Measurements from ENCODE around the gene CCDC47.
A peak's percentile ranks its signal among the peaks of the same experiment; 100 is the strongest.

Gene CCDC47

GRCh38 chr17:63718988-63719387 lies 54.4 kb downstream of the CCDC47 start:
- DNase-seq: no peak

GRCh38 chr17:63716426-63716825 lies 57.0 kb downstream of the CCDC47 start:
- no peak for DNase-seq

- no peak for DNase-seq
These were observed 58.7 kb downstream of the CCDC47 start for GRCh38 chr17:63714550-63715277.

GRCh38 chr17:63709110-63709509 lies 64.3 kb downstream of the CCDC47 start:
- DNase-seq: no peak

- DNase-seq: no peak
These were observed 66.2 kb downstream of the CCDC47 start for GRCh38 chr17:63707151-63707550.

GRCh38 chr17:63706336-63707082 lies 66.9 kb downstream of the CCDC47 start:
- DNase-seq: no peak

GRCh38 chr17:63705657-63706056 lies 67.7 kb downstream of the CCDC47 start:
- DNase-seq: no peak

- DNase-seq: no peak
These were observed 68.6 kb downstream of the CCDC47 start for GRCh38 chr17:63704836-63705235.

GRCh38 chr17:63704259-63704576 lies 69.2 kb downstream of the CCDC47 start:
- no peak for DNase-seq

GRCh38 chr17:63703556-63704258 lies 69.7 kb downstream of the CCDC47 start:
- DNase-seq: no peak

- no peak for DNase-seq
These were observed 70.4 kb downstream of the CCDC47 start for GRCh38 chr17:63703029-63703428.

- no peak for DNase-seq
These were observed 70.7 kb downstream of the CCDC47 start for GRCh38 chr17:63702721-63703015.

GRCh38 chr17:63701868-63702720 lies 71.3 kb downstream of the CCDC47 start:
- DNase-seq: peak; percentile 87

GRCh38 chr17:63701456-63701820 lies 72.0 kb downstream of the CCDC47 start:
- DNase-seq: no peak

GRCh38 chr17:63700528-63701455 lies 72.6 kb downstream of the CCDC47 start:
- peak; percentile 66 for DNase-seq

- DNase-seq: peak; percentile 83
These were observed 73.5 kb downstream of the CCDC47 start, which contains the start of gene LIMD2 for GRCh38 chr17:63699638-63700527. TSS of gene LIMD2 (minus strand) at chr17:63700125. CDS start at chr17:63699298, 827 bp downstream.

- peak; percentile 90 for DNase-seq
These were observed 74.3 kb downstream of the CCDC47 start for GRCh38 chr17:63698886-63699637.

- peak; percentile 41 for DNase-seq
These were observed 75.0 kb downstream of the CCDC47 start for GRCh38 chr17:63698381-63698885.

- DNase-seq: peak; percentile 89
These were observed 75.8 kb downstream of the CCDC47 start for GRCh38 chr17:63697341-63698286.
